Hematopoietic multipotent progenitor cell treated with erythropoietin and hydrocortisone succinate and interleukin-3 and kit ligand, for 15 days (in vitro differentiated cells): Measurements from ENCODE around the gene APBA2.
"Not testable (repeated sequence)": the region's sequence is repeated elsewhere in the genome, so short reads cannot be mapped to it uniquely, and the experiment has no call there.

Source experiments
- DNase-seq: peaks from one replicate; pipeline ENCODE4 v3.0.0-alpha.2; 2015; ENCODE audit warnings: low spot score

Gene APBA2

DNA sequence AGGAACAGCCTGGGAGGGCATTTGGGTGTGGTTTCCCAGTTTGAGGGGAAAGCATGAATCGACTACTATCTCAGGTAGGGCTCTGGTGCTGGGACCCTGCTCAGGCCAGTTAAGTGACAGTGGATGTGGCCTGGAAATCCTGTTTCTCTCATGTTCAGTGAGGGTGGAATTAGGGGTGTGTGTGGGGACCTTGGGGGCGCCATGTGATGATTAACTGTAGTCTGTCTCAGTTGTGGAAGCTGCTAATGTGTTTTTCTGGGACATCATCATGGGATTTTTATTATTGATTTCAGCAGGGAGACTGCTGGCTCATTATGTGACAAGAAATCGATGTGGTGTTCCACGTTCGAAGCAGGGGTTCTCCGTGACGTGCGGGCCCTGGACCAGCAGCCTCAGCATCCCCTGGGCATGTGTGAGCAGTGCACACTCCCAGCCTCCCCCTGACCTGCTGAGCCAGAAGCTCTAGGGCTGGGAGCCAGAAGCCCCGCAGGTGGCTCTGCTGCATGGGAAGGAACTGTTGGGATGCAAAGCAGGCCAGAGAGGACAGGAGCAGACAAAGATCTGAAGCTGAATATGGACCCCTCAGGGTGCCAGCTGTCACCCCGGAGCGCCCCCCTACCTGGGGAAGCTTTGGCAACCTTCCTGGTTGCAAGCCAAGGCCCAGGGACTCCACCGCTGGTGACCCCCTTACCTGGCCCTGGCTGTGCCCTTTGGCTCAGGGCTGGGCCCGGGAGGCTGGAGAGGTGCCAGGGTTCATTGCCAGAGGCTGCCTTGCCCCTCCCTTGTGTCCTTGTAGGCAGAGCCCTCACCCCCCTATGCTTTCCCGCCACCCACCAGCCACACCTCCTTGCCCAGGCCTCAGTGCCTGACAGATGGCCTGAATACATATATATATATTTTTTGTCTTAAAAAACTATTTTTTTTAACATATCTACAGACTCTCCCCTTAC, 149.8 kb downstream of the APBA2 start:
- no peak for DNase-seq

DNA sequence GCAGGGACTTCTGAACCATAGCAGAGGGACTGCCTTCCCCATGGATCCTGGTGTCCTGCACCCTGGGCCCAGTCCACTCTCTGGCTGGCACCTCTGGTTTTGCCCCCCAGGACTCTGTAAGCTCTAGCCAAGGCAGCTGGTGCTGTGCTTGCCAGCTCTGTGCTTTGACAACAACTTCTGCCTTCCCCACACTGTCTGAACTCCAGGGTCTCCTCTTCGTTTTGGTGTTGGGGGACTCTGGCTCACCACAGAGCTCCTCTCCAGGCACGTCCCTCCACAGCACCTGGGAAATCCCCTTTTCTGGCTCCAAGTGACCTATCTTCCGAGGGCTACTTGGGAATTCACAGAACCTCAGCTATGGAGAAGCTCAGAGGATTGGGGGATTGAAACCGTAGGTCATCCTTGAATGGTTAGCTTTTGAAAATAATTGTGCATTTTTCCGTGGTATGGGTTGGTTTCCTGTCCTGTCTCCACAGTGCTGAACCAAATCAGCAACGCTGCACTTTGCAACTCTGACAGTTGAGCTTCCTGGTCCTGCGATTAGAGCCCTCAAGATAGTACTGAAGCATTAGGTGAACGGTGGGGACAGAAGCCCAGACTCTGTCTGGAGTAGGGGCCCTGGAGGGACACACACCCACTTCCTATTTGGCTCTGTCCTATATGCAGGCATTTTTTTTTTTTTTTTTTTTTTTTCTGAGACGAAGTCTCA, 152.4 kb downstream of the APBA2 start:
- DNase-seq, result no peak

- no peak for DNase-seq
These were observed 153.9 kb downstream of the APBA2 start for GRCh38 chr15:29039466-29040369.

DNA sequence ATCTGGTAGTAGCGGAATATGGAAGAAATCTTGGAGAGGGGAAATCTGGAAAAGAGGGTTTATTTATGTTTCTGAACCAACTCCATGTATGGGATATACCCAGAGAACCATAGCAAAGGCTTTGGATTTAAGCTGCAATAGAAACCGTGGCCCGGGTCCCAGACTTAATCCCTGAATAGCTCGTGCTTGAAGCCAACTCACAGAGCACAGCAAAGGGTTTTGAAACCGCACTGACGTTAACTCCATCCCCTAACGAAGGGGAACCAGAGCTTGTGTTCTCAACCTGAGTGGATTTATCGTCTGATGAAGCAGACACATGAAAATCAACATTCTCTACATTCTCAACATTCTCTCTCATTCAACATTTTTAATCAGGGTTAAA, 154.6 kb downstream of the APBA2 start:
- DNase-seq, result no peak

DNA sequence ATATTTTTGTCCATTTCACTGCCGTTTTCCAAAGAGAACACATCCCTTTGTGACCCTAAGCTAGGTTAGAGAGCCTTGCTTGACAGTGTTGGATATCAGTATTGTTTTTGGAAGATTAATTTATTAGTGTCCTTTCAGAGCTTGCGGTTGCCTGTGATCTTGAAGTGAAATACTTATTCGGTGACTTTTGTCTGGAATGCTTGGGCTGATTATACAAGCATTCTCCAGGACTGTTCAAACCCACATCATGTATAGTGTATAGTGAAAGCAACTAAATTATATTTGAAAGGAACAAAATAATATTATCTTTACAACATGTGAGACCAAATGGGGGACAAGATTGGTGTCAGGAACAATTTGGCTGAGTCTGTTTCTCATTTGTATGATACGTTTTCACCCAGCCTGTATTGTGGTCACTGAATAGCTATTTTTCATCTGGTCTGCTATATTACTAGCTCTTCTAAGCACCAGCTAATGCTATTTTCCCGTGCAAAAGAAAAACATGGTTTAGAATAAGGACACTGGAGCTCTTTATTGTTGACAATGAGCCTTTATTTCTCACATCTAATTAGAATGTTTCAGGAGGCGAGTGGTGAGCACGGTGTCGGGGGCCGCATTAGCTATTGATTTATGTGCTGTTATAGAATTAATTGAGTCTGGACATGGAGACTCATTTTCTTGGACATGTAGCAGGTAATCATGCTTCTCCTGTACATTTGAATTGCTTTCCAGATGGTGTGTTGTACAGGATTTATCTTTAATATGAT, 158.1 kb downstream of the APBA2 start:
- DNase-seq, result no peak

DNA sequence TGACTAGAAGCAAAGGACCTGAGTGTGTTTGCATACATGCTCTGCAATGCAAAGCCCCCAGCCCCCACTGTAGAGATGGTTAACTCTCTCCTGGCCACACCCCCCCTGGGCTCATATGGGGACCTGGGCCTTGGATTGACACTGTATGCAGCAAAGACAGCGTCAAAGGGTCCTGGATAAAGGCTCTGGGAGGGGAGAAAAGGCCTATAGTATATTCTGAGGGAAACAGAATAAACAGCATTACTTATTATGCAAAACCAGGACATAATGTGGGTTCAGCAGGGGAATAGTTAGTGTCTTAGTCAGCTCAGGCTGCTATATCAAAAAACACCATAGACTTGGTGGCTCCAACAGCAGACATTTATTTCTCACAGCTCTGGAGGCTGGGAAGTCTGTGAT, 158.7 kb downstream of the APBA2 start:
- no peak for DNase-seq

DNA sequence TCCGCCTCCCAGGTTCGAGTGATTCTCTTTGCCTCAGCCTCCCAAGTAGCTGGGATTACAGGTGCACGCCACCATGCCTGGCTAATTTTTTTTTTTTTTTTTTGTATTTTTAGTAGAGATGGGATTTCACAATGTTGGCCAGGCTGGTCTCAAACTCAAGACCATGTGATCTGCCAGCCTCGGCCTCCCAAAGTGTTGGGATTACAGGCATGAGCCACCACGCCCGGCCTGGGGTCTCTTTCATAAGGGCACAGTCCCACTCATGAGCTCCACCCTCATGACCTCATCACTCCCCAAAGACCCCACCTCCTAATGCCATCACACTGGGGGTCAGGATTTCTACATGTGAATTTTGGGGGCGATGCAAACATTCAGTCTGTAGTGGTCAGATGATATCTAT, 159.4 kb downstream of the APBA2 start:
- DNase-seq, result not testable (repeated sequence)

DNA sequence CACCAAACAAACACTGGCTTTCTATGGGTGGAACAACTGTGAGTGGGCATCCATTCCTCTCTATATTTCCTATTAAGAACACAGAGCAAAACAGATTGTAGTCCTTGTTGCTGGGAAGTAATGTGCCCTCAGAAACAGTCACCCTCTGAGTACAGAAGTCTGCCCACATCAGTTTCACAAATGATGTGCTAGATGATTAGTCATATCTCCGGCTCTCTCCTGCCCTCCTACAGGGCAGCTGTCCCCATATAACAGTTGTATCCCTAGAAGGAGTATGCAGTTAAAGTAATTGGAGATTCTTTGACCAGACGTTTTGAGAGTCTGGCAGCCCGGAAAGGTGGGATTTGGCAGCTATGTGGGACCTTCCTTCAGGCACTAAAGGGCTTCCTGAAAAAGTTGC, 159.9 kb downstream of the APBA2 start:
- DNase-seq, result no peak

GRCh38 chr15:29046281-29046810, 160.6 kb downstream of the APBA2 start:
- DNase-seq, result no peak

DNA sequence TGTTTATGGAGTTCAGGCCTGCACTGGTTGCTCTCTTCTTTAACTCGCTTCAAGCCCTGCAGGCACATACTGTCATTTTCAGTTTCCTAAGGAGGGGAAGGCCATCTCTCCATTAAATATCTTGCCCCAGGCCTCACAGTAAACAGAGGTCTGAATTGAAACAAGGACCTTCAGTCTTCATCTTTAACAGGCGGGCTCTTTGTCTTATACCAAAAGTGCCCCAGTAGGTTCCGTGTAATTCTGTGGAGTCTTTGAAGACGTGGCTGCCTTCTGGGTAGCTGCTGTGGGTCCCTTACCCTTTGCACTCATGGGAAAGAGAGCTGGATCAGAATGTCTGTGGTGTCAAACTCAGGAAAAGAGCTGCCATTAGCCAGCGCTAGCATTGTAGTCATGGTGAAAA, 161.2 kb downstream of the APBA2 start:
- no peak for DNase-seq

DNA sequence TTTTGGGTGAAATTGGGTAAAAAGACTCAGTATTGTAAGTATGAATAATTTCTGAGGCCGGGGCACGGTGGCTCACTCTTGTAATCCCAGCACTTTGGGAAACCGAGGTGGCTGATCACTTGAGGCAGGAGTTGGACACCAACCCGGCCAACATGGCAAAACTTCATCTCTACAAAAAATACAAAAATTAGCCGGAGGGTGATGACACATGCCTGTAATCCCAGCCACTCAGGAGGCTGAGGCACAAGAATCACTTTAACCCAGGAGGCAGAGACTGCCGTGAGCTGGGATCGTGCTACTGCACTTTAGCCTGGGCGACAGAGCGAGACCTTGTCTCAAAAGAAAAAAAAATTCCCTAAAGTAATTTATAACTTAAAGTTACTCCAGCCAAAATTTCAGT, 162.2 kb downstream of the APBA2 start:
- DNase-seq, result no peak

DNA sequence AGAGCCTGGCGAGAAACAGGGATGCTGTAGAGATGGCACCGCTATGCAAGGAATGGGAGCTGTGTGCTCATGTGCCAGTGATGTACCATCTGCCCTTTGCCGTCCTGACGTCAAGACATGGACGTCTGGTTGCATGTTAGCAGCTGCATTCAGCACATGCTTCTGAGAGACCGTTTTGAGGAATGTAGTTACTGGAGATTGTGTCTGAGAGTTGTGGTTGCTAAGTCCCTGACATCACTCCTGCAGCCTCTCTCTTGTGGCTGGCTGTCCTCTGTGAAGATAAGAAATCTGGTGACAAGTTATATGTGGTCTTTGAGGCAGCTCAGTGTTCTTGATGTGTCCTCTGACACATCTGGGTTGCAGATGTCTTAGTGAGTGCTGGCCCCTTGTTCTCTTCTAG, 165.1 kb downstream of the APBA2 start:
- no peak for DNase-seq

DNA sequence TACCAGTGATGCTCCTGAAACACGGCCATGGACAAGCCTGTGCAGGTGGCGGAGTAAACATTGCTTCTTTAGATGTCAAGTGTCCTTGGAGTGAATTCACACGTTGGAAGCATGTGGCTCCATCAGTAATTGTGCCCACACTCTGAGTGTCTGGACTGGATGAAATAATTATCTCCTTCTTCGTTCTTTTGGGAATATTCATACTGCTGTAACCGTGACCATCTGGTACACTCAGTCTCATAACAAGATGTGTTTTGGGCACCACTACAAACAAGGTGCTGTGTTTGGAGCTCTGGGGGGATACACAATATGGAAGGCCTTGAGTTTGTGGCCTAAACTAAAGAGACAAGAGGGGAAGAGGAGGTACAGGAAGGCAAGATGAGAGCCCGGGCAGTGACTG, 165.6 kb downstream of the APBA2 start:
- DNase-seq, result no peak

DNA sequence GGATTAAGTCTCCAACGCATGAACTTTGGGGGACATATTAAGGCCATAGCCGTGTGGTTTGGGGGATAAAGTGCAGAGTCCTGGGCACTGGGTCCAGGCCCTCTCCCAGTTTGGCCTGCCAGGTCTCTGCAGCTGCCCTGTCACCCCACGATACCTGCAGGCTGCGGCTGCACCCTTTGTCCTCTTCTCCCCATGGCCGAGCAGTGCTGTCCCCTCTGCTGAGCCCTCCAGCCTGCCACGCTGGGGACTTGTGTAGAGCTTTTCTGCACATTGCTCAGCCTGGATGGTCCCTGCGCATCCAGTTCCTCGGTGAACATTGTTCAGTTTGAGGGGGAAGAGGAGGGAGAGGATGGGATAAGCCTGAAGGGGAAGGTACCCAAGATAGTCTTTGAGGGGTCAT, 167.2 kb downstream of the APBA2 start:
- DNase-seq, result no peak

DNA sequence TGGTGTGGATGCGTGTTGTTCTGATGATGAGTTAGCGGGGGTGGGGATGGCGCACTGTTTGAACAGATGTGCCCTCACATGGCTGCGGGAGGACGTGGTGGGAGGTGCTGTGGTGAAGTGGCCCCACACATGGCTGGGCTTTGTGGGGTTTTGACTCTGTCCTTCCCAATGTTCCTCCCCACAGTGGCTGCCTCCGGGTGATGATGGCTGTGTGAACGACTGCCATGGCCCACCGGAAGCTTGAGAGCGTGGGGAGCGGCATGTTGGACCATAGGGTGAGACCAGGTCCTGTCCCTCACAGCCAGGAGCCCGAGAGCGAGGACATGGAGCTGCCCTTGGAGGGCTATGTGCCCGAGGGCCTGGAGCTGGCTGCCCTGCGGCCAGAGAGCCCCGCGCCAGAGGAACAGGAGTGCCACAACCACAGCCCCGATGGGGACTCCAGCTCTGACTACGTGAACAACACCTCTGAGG, 167.9 kb downstream of the APBA2 start:
- no peak for DNase-seq

DNA sequence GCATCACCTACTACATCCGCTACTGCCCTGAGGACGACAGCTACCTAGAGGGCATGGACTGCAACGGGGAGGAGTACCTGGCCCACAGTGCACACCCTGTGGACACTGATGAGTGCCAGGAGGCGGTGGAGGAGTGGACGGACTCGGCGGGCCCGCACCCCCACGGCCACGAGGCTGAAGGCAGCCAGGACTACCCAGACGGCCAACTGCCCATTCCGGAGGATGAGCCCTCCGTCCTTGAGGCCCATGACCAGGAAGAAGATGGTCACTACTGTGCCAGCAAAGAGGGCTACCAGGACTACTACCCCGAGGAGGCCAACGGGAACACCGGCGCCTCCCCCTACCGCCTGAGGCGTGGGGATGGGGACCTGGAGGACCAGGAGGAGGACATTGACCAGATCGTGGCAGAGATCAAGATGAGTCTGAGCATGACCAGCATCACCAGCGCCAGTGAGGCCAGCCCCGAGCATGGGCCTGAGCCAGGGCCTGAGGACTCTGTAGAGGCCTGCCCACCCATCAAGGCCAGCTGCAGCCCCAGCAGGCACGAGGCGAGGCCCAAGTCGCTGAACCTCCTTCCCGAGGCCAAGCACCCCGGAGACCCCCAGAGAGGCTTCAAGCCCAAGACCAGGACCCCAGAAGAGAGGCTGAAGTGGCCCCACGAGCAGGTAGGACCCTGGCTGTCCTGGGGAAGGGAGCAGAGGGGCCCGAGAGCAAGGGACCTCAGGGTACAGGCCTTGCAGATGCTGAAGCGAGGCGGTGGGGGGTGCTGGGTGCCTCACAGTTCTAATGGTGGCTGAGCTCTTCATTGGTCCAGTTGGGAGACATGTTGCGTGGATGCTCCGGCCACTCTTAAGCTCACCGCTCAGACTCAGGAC, 168.6 kb downstream of the APBA2 start:
- no peak for DNase-seq

DNA sequence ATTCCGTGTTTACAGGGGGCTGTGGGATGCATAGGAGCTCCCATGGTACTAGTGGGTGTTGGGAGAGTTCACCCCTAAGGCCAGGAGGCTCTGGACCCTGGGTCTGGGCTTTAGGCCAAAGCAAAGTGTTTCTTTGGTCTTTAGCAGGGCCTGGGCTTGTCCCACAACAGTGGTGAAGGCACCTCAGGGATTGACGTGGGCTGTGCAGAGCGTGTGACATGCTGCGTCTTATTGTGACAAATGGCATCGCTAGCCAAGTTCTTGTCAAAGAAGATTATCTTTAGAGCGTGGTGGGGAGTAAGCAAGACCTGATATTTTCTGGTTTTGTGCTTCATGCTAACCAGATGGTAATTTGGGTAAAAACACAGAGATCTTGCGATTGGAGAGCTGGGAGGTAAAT, 170.1 kb downstream of the APBA2 start:
- DNase-seq, result no peak

DNA sequence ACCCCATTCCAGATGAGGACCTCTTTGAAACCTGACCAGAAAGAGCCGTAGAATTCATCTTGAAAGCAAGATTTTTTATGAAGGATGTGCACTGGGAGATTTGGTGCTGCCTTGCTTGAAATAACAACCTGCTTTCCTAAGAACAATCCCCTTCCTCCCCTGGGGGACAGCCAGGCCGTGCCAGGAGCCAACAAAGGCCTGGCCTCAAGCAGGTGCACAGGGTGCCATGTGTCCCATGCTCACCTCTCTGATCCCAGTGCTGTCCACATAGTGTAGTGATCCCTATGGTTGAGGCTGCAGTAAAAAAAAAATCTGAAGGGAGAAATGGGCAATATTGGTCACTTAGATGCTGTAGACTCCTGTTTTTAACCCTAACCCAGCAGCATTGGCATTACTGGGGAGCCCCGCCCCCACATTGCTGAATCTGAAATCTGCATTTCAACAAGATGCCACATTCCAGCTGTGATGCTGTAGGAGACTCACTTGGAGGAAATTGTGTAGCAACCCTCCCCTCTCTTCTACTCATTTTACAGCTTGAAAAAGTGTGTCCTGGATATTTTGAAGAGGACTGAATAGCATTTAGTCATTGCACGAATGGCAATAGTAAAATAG, 171.2 kb downstream of the APBA2 start:
- no peak for DNase-seq

DNA sequence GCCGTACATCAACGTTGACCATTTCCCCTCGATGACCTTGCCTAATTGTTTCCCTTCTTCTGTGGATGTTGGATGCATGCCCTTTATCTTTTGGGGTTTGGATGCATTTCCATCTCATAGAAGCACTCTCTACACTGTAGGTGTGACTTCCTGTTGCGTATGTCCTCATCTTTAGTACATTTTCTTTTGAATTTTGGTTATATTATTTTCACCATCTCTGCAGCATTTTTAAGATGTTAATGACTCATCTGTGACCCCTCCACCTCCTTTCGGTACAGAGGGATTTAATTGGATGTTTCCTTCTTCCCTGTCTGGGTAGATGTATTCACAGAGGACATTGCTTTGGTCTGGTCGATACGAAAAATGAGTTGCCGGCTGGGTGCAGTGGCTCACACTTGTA, 172.1 kb downstream of the APBA2 start:
- DNase-seq, result no peak
